Measurements from ENCODE around the gene RAD51B.
"Not testable (repeated sequence)": the region's sequence is repeated elsewhere in the genome, so short reads cannot be mapped to it uniquely, and the experiment has no call there.

Gene RAD51B

GRCh38 chr14:68113343-68113930, 293.9 kb downstream of the RAD51B start:
- Histone ChIP-seq H3K27ac (ENCODE audit: low read depth, low read length, severe bottlenecking) (peak overlapping the region; percentile 69), H3K36me3 (ENCODE audit: control insufficient read depth, insufficient read depth, low read length) (no peaks in the 10 kb centered on the region), H3K4me3 (ENCODE audit: extremely low read depth, insufficient read depth, low read length, poor library complexity, severe bottlenecking) (no peak overlapping the region), H3K9me3 (ENCODE audit: control insufficient read depth, low read length) (no peaks in the 10 kb centered on the region), H3K4me1 (ENCODE audit: control insufficient read depth, insufficient read depth, low read length, poor library complexity, severe bottlenecking) (peaks cover 18% of the 10 kb centered on the region)
- WGBS, 2 experiments (ENCODE audit: insufficient coverage in 2 of 2): no CpG with 5 or more reads among the region's 3 CpGs

- not testable (repeated sequence) for H3K4me1 ChIP-seq (ENCODE audit: control insufficient read depth, insufficient read depth, low read length, poor library complexity, severe bottlenecking); H3K36me3 ChIP-seq (ENCODE audit: control insufficient read depth, insufficient read depth, low read length); H3K9me3 ChIP-seq (ENCODE audit: control insufficient read depth, low read length); H3K27ac ChIP-seq (ENCODE audit: low read depth, low read length, severe bottlenecking); H3K4me3 ChIP-seq (ENCODE audit: extremely low read depth, insufficient read depth, low read length, poor library complexity, severe bottlenecking)
These were observed 296.4 kb downstream of the RAD51B start for GRCh38 chr14:68115952-68116351.

GRCh38 chr14:68122651-68123050, 303.1 kb downstream of the RAD51B start:
- Histone ChIP-seq H3K4me1 (ENCODE audit: control insufficient read depth, insufficient read depth, low read length, poor library complexity, severe bottlenecking) (peaks cover 25% of the 10 kb centered on the region), H3K36me3 (ENCODE audit: control insufficient read depth, insufficient read depth, low read length) (no peaks in the 10 kb centered on the region), H3K9me3 (ENCODE audit: control insufficient read depth, low read length) (no peaks in the 10 kb centered on the region), H3K27ac (ENCODE audit: low read depth, low read length, severe bottlenecking) (no peak overlapping the region), H3K4me3 (ENCODE audit: extremely low read depth, insufficient read depth, low read length, poor library complexity, severe bottlenecking) (no peak overlapping the region)

- H3K36me3 ChIP-seq (ENCODE audit: control insufficient read depth, insufficient read depth, low read length): no peaks in the 10 kb centered on the region
- H3K4me3 ChIP-seq (ENCODE audit: extremely low read depth, insufficient read depth, low read length, poor library complexity, severe bottlenecking): no peak overlapping the region
- no peak overlapping the region for H3K27ac ChIP-seq (ENCODE audit: low read depth, low read length, severe bottlenecking)
- peaks cover 25% of the 10 kb centered on the region for H3K4me1 ChIP-seq (ENCODE audit: control insufficient read depth, insufficient read depth, low read length, poor library complexity, severe bottlenecking)
- H3K9me3 ChIP-seq (ENCODE audit: control insufficient read depth, low read length): no peaks in the 10 kb centered on the region
- 100% methylated on average over 1 of the region's 2 CpGs; no CpG with 5 or more reads in 1 of the 2 experiments for WGBS, 2 experiments (ENCODE audit: insufficient coverage in 2 of 2)
These were observed 304.5 kb downstream of the RAD51B start for GRCh38 chr14:68124050-68124449.

GRCh38 chr14:68124979-68125731, 305.6 kb downstream of the RAD51B start:
- H3K4me3 ChIP-seq (ENCODE audit: extremely low read depth, insufficient read depth, low read length, poor library complexity, severe bottlenecking): no peak overlapping the region
- no peaks in the 10 kb centered on the region for H3K36me3 ChIP-seq (ENCODE audit: control insufficient read depth, insufficient read depth, low read length)
- H3K9me3 ChIP-seq (ENCODE audit: control insufficient read depth, low read length): no peaks in the 10 kb centered on the region
- H3K4me1 ChIP-seq (ENCODE audit: control insufficient read depth, insufficient read depth, low read length, poor library complexity, severe bottlenecking): peaks cover 25% of the 10 kb centered on the region
- 72 to 74% methylated on average over 2 of the region's 3 CpGs for WGBS, 2 experiments (ENCODE audit: insufficient coverage in 2 of 2)
- peak overlapping the region; percentile 80 for H3K27ac ChIP-seq (ENCODE audit: low read depth, low read length, severe bottlenecking)

GRCh38 chr14:68127166-68127565, 307.6 kb downstream of the RAD51B start:
- no peak overlapping the region for H3K27ac ChIP-seq (ENCODE audit: low read depth, low read length, severe bottlenecking)
- no peak overlapping the region for H3K4me3 ChIP-seq (ENCODE audit: extremely low read depth, insufficient read depth, low read length, poor library complexity, severe bottlenecking)
- H3K36me3 ChIP-seq (ENCODE audit: control insufficient read depth, insufficient read depth, low read length): no peaks in the 10 kb centered on the region
- peaks cover 25% of the 10 kb centered on the region for H3K4me1 ChIP-seq (ENCODE audit: control insufficient read depth, insufficient read depth, low read length, poor library complexity, severe bottlenecking)
- 100% methylated on average over 1 of the region's 2 CpGs; no CpG with 5 or more reads in 1 of the 2 experiments for WGBS, 2 experiments (ENCODE audit: insufficient coverage in 2 of 2)
- H3K9me3 ChIP-seq (ENCODE audit: control insufficient read depth, low read length): no peaks in the 10 kb centered on the region

GRCh38 chr14:68131907-68132306, 312.3 kb downstream of the RAD51B start:
- no peak overlapping the region for H3K27ac ChIP-seq (ENCODE audit: low read depth, low read length, severe bottlenecking)
- no peaks in the 10 kb centered on the region for H3K36me3 ChIP-seq (ENCODE audit: control insufficient read depth, insufficient read depth, low read length)
- peaks cover 4% of the 10 kb centered on the region for H3K4me1 ChIP-seq (ENCODE audit: control insufficient read depth, insufficient read depth, low read length, poor library complexity, severe bottlenecking)
- H3K9me3 ChIP-seq (ENCODE audit: control insufficient read depth, low read length): peaks cover 5% of the 10 kb centered on the region
- no peak overlapping the region for H3K4me3 ChIP-seq (ENCODE audit: extremely low read depth, insufficient read depth, low read length, poor library complexity, severe bottlenecking)

GRCh38 chr14:68132563-68133121, 313.1 kb downstream of the RAD51B start:
- Histone ChIP-seq H3K4me3 (ENCODE audit: extremely low read depth, insufficient read depth, low read length, poor library complexity, severe bottlenecking) (no peak overlapping the region), H3K4me1 (ENCODE audit: control insufficient read depth, insufficient read depth, low read length, poor library complexity, severe bottlenecking) (peaks cover 6% of the 10 kb centered on the region), H3K27ac (ENCODE audit: low read depth, low read length, severe bottlenecking) (peak overlapping the region; percentile 13), H3K36me3 (ENCODE audit: control insufficient read depth, insufficient read depth, low read length) (no peaks in the 10 kb centered on the region), H3K9me3 (ENCODE audit: control insufficient read depth, low read length) (peaks cover 5% of the 10 kb centered on the region)
- WGBS, 2 experiments (ENCODE audit: insufficient coverage in 2 of 2): 100% methylated on average over 1 of the region's 1 CpG; no CpG with 5 or more reads in 1 of the 2 experiments

GRCh38 chr14:68133856-68134255, 314.3 kb downstream of the RAD51B start:
- Histone ChIP-seq H3K4me3 (ENCODE audit: extremely low read depth, insufficient read depth, low read length, poor library complexity, severe bottlenecking) (no peak overlapping the region), H3K4me1 (ENCODE audit: control insufficient read depth, insufficient read depth, low read length, poor library complexity, severe bottlenecking) (peaks cover 16% of the 10 kb centered on the region), H3K9me3 (ENCODE audit: control insufficient read depth, low read length) (peaks cover 5% of the 10 kb centered on the region), H3K27ac (ENCODE audit: low read depth, low read length, severe bottlenecking) (no peak overlapping the region), H3K36me3 (ENCODE audit: control insufficient read depth, insufficient read depth, low read length) (no peaks in the 10 kb centered on the region)
- WGBS, 2 experiments (ENCODE audit: insufficient coverage in 2 of 2): 97 to 100% methylated on average over 2 of the region's 4 CpGs

- WGBS, 2 experiments (ENCODE audit: insufficient coverage in 2 of 2): 90% methylated on average over 2 of the region's 3 CpGs; no CpG with 5 or more reads in 1 of the 2 experiments
These were observed 315.4 kb downstream of the RAD51B start for GRCh38 chr14:68135028-68135427.

GRCh38 chr14:68135566-68135965, 316.0 kb downstream of the RAD51B start:
- Histone ChIP-seq H3K4me3 (ENCODE audit: extremely low read depth, insufficient read depth, low read length, poor library complexity, severe bottlenecking) (no peak overlapping the region), H3K36me3 (ENCODE audit: control insufficient read depth, insufficient read depth, low read length) (no peaks in the 10 kb centered on the region), H3K27ac (ENCODE audit: low read depth, low read length, severe bottlenecking) (no peak overlapping the region), H3K9me3 (ENCODE audit: control insufficient read depth, low read length) (peaks cover 5% of the 10 kb centered on the region), H3K4me1 (ENCODE audit: control insufficient read depth, insufficient read depth, low read length, poor library complexity, severe bottlenecking) (peaks cover 34% of the 10 kb centered on the region)
- no CpG with 5 or more reads among the region's 2 CpGs for WGBS, 2 experiments (ENCODE audit: insufficient coverage in 2 of 2)

More at GRCh38 chr14:68135028-68135427, 315.4 kb downstream of the RAD51B start:
- Histone ChIP-seq H3K4me3 (ENCODE audit: extremely low read depth, insufficient read depth, low read length, poor library complexity, severe bottlenecking) (no peak overlapping the region), H3K36me3 (ENCODE audit: control insufficient read depth, insufficient read depth, low read length) (no peaks in the 10 kb centered on the region), H3K4me1 (ENCODE audit: control insufficient read depth, insufficient read depth, low read length, poor library complexity, severe bottlenecking) (peaks cover 28% of the 10 kb centered on the region), H3K27ac (ENCODE audit: low read depth, low read length, severe bottlenecking) (no peak overlapping the region), H3K9me3 (ENCODE audit: control insufficient read depth, low read length) (peaks cover 5% of the 10 kb centered on the region)

Measured in mesodermal cell (in vitro differentiated cells).